IPS-NIHi11 (cell line): ENCODE results near the gene CFAP97.
A peak's percentile ranks its signal among the peaks of the same experiment; 100 is the strongest.
"Not testable (repeated sequence)": the region's sequence is repeated elsewhere in the genome, so short reads cannot be mapped to it uniquely, and the experiment has no call there.

Source experiments
- DNase-seq: peaks from one replicate; pipeline ENCODE4 v3.0.0; 2012; ENCODE audit warnings: mixed read lengths, low spot score

The CFAP97 gene

DNA sequence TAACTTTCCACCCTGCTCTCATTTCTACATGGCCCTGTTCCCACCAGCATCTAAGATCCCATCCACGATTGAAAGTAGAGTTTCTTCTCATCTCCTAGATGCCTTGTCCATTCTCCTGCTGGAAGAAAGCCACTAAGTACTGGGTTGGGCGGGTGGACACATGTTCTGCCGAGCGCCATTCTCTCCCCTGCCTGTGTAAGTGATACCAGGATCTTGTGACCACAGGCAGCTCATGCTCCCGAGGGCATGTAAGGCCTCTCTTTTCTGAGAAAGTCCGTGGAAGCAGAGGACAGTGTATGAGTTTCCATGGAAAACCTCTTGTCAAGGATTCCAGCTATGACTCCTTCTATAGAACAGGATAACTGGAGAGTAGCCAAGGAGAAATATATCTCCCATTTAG, 64.1 kb downstream of the CFAP97 start:
- no peak for DNase-seq

GRCh38 chr4:185138161-185138560, 65.6 kb downstream of the CFAP97 start:
- no peak for DNase-seq

DNA sequence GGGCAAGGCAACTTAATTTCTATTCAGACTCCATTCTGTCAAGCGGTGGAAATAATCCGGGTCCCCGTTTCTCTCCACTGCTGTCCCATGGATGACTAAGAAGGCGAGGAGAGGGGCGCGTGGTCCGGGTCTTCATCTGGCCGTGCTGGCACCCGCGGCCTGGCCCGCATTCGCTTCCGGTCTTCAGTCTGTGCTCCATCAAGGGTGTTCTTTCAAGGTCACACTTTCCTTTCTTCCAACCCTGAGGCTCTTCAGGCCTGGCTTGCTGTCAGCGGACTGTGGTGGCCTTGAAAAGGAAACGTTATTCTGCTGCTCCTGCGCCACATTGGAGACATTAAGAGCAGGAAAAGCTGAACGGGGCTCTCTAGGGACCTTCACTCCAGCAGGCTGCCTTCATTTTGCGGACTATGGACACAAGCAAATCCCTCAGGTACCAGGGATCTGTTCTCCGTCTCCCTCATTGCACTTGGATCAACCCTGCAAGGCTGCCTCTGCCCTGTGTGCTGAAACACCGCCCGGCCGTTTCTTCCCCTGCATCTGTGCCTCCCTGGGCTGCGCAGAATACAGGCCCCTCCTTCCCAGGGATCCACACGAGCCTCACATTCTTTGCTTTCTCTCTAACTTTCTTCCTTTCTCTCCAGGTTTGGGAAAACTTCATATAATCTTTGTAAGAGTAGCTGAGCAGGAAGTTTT, 66.4 kb downstream of the CFAP97 start:
- no peak for DNase-seq

- peak; percentile 57 for DNase-seq
Observed at GRCh38 chr4:185134307-185134869, 69.4 kb downstream of the CFAP97 start.

GRCh38 chr4:185128272-185129119, 75.3 kb downstream of the CFAP97 start:
- peak; percentile 78 for DNase-seq

DNA sequence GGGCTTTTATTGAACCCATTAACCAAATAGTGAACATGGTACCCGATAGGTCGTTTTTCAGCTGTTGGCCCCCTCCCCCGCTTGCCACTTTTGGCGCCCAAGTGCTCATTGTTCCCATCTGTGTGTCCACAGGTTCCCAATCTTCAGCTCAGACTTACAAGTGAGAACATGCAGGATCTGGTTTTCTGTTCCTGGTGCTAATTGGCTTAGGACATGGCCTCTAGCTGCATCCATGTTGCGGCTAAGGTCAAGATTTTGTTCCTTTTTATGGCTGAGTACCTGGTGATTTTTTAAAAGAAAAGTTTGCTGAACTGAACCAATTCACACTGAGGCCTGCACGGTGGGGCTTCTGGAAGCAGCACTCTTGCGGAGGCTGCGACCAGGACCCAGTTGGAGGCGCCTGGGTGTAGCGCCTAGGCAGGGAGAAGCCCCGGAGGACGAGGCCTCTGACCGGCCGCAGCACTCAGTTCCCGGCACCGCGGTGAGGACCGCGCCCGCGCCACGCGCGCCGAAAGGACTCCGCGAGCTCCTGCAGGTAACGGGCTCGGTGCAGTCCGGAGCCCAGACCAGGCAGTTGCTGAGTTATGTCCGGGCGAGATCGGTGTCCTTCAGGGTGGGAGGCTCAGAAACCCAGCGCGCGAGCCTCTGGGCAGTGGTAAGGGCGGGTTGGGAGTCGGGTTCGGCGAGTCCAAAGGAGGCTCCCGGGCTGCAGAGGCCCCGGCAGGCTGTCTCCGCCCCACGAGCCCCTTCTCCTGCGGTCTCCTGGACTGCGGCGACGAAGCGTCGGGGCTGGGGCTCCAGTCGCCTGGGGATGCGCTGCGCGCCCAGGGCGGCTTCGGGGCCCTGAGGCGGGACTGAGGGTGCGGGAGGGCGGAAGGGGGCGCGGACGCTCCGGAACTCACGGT, 76.5 kb downstream of the CFAP97 start:
- peak; percentile 67 for DNase-seq

- DNase-seq: no peak
Observed at GRCh38 chr4:185124006-185124405, 79.8 kb downstream of the CFAP97 start.

GRCh38 chr4:185122681-185123345, 81.0 kb downstream of the CFAP97 start:
- DNase-seq: no peak

GRCh38 chr4:185120631-185120946, 83.2 kb downstream of the CFAP97 start:
- DNase-seq: peak; percentile 37

DNA sequence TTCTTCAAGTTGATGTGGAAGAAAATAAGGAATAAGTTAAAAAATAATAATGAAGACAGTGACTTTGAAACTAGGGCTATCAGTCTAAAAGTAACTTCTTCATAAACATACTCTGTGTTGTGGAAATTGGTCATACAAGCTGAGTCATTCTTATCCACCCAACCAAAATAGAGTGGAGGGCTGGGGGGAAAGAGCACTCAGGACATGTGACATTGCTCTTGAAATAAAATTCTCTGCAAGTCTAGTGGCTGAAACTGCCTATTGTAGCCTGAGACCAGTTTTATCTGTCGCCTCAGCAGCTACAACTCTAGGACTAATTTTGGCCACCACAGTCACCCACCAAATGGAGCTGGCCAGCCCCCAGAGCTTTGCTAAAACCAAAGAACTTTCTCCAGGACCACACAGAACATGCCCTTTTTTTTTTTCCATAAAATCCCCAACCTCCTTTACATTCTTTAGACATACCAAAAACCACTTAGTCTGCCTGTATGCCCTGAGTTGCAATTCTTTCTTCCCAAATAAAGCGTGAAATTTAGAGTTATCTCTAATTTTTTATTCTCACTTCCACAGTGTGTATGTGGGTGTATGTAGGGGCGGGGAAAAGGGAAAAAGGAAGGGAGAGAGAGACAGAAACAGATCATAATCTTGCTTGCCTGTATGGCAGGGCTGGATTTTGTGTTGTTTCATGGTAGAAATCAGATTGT, 83.7 kb downstream of the CFAP97 start:
- no peak for DNase-seq

DNA sequence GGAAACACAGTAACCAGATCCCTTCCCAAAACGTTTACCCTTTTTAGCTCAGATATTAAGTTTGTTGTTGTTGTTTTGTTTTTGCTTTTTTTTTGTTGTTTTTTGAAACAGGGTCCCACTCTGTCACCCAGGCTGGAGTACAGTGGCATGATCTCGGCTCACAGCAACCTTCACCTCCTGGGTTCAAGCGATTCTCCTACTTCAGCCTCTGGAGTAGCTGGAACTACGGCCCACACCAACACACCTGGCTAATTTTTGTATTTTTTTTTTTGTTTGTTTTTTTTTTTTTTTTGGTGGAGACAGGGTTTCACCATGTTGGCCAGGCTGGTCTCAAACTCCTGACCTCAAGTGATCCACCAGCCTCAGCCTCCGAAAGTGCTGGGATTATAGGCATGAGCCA, 84.3 kb downstream of the CFAP97 start:
- not testable (repeated sequence) for DNase-seq

- no peak for DNase-seq
Observed at GRCh38 chr4:185118876-185119275, 84.9 kb downstream of the CFAP97 start.

- no peak for DNase-seq
Observed at GRCh38 chr4:185117300-185117934, 86.4 kb downstream of the CFAP97 start.

- DNase-seq: peak; percentile 73
Observed at GRCh38 chr4:185115827-185116232, 88.0 kb downstream of the CFAP97 start.

GRCh38 chr4:185113340-185113739, 90.5 kb downstream of the CFAP97 start:
- DNase-seq: no peak

DNA sequence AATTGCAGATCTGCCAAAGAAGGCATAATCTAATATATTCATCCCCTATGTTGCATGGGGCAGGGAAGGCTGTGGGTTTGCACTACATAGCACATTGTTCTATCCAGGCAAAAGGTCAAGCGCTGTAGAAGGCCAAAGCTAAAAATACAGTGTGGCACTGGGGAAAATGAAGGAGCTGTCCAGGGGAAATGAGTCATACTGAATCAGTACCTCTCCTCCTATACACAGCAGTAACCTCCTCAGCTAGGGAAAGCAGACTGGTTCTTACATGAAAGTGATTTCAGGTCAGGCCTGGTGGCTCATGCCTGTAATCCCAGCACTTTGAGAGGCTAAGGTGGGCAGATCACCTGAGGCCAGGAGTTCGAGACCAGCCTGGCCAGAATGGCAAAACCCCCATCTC, 91.7 kb downstream of the CFAP97 start:
- DNase-seq: peak; percentile 50

DNA sequence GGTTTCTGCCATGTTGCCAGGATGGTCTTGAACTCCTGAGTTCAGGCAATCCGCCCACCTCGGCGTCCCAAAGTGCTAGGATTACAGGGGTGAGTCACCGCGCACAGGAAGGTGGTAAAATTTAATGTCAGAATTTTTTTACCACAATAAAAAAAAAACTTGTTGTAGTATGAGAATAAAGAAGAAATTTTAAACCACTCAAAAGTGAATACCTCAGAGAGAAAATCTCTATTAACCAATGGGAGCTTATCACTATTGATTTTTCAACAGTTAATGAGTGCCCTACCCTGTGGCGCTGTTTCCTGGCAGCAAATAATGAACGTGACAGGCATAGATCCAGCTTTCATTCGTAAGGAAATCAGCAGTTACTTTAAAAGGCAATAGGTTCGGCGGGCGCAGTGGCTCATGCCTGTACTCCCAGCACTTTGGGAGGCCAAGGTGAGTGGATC, 93.4 kb downstream of the CFAP97 start:
- DNase-seq: no peak

DNA sequence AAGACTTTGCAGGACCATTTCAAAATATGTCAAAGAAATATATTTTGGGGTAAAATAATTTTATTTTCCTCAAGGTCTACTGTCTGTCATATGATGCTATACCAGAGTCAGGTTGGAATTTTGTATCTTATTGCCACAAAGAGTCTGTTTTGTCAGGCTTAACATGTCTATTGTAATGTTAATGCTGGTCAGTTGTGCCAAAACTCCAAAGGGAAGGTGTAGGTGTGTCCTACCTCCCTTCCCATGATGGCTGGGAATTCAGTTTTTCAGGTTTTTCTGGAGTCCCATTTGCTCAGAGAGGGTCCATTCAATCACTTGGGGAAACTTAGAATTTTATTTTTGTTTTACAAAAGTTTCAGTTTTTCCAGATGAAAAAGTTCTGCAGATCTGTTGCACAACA, 94.1 kb downstream of the CFAP97 start:
- no peak for DNase-seq
